ENCODE results near the gene FITM1.

- TF ChIP-seq, protein P1, sequence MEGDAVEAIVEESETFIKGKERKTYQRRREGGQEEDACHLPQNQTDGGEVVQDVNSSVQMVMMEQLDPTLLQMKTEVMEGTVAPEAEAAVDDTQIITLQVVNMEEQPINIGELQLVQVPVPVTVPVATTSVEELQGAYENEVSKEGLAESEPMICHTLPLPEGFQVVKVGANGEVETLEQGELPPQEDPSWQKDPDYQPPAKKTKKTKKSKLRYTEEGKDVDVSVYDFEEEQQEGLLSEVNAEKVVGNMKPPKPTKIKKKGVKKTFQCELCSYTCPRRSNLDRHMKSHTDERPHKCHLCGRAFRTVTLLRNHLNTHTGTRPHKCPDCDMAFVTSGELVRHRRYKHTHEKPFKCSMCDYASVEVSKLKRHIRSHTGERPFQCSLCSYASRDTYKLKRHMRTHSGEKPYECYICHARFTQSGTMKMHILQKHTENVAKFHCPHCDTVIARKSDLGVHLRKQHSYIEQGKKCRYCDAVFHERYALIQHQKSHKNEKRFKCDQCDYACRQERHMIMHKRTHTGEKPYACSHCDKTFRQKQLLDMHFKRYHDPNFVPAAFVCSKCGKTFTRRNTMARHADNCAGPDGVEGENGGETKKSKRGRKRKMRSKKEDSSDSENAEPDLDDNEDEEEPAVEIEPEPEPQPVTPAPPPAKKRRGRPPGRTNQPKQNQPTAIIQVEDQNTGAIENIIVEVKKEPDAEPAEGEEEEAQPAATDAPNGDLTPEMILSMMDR (conservative IDR thresholded peaks at IDR 0.05; ENCODE audit: low read depth in 2 of 2): no peak
- TF ChIP-seq EZH2 (IDR thresholded peaks at IDR 0.05; ENCODE audit: low read depth, unreplicated experiment) (no peak), ZNF331 (CRISPR knock-in tag; IDR thresholded peaks at IDR 0.05; ENCODE audit: low read depth) (no peak), POLR2AphosphoS5 (IDR thresholded peaks at IDR 0.05; ENCODE audit: low read depth) (no peak), ZNF114 (CRISPR knock-in tag; IDR thresholded peaks at IDR 0.05) (no peak), CREB1 (CRISPR knock-in tag; IDR thresholded peaks at IDR 0.05; ENCODE audit: low read depth) (no peak), EZH2phosphoT487 (IDR thresholded peaks at IDR 0.05; ENCODE audit: unreplicated experiment) (no peak)
- TF ChIP-seq, protein P2, sequence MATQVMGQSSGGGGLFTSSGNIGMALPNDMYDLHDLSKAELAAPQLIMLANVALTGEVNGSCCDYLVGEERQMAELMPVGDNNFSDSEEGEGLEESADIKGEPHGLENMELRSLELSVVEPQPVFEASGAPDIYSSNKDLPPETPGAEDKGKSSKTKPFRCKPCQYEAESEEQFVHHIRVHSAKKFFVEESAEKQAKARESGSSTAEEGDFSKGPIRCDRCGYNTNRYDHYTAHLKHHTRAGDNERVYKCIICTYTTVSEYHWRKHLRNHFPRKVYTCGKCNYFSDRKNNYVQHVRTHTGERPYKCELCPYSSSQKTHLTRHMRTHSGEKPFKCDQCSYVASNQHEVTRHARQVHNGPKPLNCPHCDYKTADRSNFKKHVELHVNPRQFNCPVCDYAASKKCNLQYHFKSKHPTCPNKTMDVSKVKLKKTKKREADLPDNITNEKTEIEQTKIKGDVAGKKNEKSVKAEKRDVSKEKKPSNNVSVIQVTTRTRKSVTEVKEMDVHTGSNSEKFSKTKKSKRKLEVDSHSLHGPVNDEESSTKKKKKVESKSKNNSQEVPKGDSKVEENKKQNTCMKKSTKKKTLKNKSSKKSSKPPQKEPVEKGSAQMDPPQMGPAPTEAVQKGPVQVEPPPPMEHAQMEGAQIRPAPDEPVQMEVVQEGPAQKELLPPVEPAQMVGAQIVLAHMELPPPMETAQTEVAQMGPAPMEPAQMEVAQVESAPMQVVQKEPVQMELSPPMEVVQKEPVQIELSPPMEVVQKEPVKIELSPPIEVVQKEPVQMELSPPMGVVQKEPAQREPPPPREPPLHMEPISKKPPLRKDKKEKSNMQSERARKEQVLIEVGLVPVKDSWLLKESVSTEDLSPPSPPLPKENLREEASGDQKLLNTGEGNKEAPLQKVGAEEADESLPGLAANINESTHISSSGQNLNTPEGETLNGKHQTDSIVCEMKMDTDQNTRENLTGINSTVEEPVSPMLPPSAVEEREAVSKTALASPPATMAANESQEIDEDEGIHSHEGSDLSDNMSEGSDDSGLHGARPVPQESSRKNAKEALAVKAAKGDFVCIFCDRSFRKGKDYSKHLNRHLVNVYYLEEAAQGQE (IDR thresholded peaks at IDR 0.05; ENCODE audit: unreplicated experiment): no peak
Measured at GRCh38 chr14:24116128-24116814, 14.2 kb upstream of the FITM1 start.
